Measurements from ENCODE around the gene CORO2B.

Gene CORO2B

GRCh38 chr15:68617001-68617400, 38.2 kb downstream of the CORO2B start:
- TF ChIP-seq CTCF (IDR thresholded peaks at IDR 0.05; ENCODE audit: low read depth, low read length), result no peak
- Histone ChIP-seq H3K27me3 (ENCODE audit: insufficient read depth, low read depth, severe bottlenecking) (no peaks in the 10 kb centered on the region), H3K27ac (no peak overlapping the region), H3K4me3 (ENCODE audit: low read depth, low read length) (no peak overlapping the region), H3K36me3 (peaks cover 3% of the 10 kb centered on the region; the same call in 1 of the 2 replicates), H3K9me3 (ENCODE audit: severe bottlenecking) (no peaks in the 10 kb centered on the region)
- DNase-seq, result no peak

DNA sequence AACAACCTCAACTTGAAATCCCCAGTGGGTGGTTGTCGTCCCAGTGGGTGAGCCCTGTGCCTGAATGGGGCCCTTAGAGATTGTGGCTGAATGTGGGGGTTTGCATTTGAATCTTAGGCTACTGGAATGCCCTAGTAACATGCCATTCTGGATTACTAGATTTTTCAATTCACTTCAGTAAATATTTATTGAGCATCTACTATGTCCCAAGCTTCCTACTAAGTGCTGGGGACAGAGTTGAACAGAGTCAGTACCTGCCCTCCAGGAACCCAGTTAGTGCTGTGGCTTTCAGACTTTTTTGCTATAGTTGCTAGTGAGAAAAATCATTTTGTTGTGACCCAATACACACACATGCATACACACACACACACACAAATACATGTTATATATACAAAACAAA, 39.0 kb downstream of the CORO2B start:
- H3K27me3 ChIP-seq (ENCODE audit: insufficient read depth, low read depth, severe bottlenecking), result no peaks in the 10 kb centered on the region

DNA sequence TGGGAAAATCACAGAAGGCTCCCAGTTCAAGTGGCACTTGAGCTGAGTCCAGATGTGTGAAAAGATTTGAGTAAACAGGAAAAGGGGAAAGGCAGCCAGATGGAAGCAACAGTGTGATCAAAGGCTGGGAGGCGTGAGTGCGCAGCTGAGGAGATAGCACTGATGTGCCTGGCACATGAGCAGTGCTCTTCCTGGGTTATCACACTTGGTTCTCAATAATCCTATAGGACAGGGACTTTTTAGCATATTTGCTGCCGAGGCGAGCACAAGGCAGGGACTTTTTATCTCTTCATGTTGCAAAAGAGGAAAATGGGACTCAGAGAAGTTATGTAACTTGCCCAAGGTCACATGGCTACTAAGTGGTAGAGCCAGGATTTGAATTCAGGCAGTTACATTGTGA, 39.6 kb downstream of the CORO2B start:
- Histone ChIP-seq H3K27me3 (ENCODE audit: insufficient read depth, low read depth, severe bottlenecking) (no peaks in the 10 kb centered on the region), H3K9me3 (ENCODE audit: severe bottlenecking) (no peaks in the 10 kb centered on the region), H3K36me3 (peaks cover 3% of the 10 kb centered on the region; the same call in 1 of the 2 replicates), H3K27ac (no peak overlapping the region), H3K4me3 (ENCODE audit: low read depth, low read length) (no peak overlapping the region)
- no peak for TF ChIP-seq CTCF (IDR thresholded peaks at IDR 0.05; ENCODE audit: low read depth, low read length)
- no peak for DNase-seq

More for the DNA sequence above, 39.0 kb downstream of the CORO2B start:
- peaks cover 3% of the 10 kb centered on the region; the same call in 1 of the 2 replicates for H3K36me3 ChIP-seq
- H3K4me3 ChIP-seq (ENCODE audit: low read depth, low read length), result no peak overlapping the region
- no peaks in the 10 kb centered on the region for H3K9me3 ChIP-seq (ENCODE audit: severe bottlenecking)
- DNase-seq, result no peak
- H3K27ac ChIP-seq, result no peak overlapping the region
- no peak for TF ChIP-seq CTCF (IDR thresholded peaks at IDR 0.05; ENCODE audit: low read depth, low read length)

- DNase-seq, result no peak
- Histone ChIP-seq H3K27me3 (ENCODE audit: insufficient read depth, low read depth, severe bottlenecking) (no peaks in the 10 kb centered on the region), H3K36me3 (peaks cover 3% of the 10 kb centered on the region; the same call in 1 of the 2 replicates), H3K27ac (no peak overlapping the region), H3K9me3 (ENCODE audit: severe bottlenecking) (no peaks in the 10 kb centered on the region), H3K4me3 (ENCODE audit: low read depth, low read length) (no peak overlapping the region)
- TF ChIP-seq CTCF (IDR thresholded peaks at IDR 0.05; ENCODE audit: low read depth, low read length), result no peak
Observed at GRCh38 chr15:68618908-68619698, 40.3 kb downstream of the CORO2B start.

DNA sequence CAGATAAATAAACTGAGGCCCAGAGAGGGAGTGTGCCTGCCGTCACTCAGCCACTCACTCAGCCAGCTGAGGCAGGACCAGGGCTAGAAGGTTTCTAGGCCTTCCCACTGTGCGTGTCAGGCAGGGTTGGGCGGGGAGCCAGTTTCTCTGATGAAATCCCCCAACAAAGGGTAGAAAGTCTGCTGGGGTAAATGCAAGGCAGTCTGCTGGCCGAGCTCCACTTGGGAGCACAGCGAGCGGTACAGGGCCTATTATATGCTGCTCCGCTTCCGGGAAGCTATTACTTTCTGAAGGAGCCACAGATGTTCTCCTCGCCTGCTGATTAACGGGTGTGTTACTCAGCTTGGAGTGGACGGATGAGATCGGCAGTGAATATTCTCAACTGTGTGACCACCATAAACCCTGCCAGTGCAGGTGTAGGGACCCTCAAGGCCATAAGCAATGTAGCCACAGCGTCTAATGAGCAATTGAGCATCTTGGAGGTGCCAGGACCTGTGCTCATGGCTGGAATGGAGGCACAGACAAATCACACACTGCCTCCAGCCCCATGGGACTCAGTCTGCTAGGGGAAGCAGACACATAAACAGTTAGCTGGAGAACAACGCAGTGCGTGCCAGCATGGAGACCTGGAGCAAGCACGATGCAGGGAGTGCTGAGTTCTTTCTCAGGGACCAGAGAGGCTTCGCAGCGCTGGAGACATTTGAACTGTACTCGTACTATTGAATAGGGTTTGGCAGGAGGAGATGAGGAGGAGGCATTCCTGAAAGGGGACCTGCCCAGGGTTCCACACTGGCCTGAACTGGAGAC, 42.1 kb downstream of the CORO2B start:
- no peak for TF ChIP-seq CTCF (IDR thresholded peaks at IDR 0.05; ENCODE audit: low read depth, low read length)
- DNase-seq, result peak; percentile 81
- H3K4me3 ChIP-seq (ENCODE audit: low read depth, low read length), result no peak overlapping the region
- H3K36me3 ChIP-seq, result peaks cover 3% of the 10 kb centered on the region; the same call in 1 of the 2 replicates
- H3K27me3 ChIP-seq (ENCODE audit: insufficient read depth, low read depth, severe bottlenecking), result no peaks in the 10 kb centered on the region
- peak overlapping the region; percentile 93 for H3K27ac ChIP-seq
- no peaks in the 10 kb centered on the region for H3K9me3 ChIP-seq (ENCODE audit: severe bottlenecking)

Measured in WERI-Rb-1 (cell line).